MM.1S (cell line): ENCODE measurements around the gene ADAMTS2.

Experiments used
- EZH2 ChIP-seq: fragments of 300-600 bp; sonication (generic); optimal IDR thresholded peaks from 2 replicates; pipeline ENCODE3; 2017; ENCODE audit warnings: low read depth, mild to moderate bottlenecking, antibody characterized with exemption, low read length, mixed read lengths
- TF ChIP-seq, protein P1 (sequence below): fragments of 300-600 bp; sonication (generic); IDR thresholded peaks from 2 replicates; pipeline ENCODE4 v1.5.1; 2016; ENCODE audit warnings: antibody characterized with exemption, low read length, mixed read lengths

DNA sequence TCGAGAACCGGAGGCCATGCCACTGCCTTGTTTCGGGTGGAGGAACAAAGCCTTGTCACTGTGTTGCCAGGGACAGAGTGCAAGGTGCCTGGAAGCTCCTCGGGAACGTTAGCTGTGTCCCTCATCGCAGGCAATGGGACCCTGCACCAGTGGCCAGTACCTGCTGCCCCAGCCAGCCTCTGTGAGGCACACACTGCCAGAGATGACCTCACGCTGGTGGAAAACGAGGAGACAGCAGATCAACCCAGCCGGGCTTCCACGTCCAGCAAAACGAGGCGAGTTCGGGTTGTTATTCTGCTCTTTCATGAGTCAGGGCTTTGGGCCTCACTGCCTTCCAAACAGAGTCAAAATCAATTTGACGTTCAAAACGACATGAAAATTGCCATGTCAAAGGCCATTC, 104.1 kb downstream of the ADAMTS2 start:
- no peak for TF ChIP-seq EZH2
- TF ChIP-seq, protein P1, sequence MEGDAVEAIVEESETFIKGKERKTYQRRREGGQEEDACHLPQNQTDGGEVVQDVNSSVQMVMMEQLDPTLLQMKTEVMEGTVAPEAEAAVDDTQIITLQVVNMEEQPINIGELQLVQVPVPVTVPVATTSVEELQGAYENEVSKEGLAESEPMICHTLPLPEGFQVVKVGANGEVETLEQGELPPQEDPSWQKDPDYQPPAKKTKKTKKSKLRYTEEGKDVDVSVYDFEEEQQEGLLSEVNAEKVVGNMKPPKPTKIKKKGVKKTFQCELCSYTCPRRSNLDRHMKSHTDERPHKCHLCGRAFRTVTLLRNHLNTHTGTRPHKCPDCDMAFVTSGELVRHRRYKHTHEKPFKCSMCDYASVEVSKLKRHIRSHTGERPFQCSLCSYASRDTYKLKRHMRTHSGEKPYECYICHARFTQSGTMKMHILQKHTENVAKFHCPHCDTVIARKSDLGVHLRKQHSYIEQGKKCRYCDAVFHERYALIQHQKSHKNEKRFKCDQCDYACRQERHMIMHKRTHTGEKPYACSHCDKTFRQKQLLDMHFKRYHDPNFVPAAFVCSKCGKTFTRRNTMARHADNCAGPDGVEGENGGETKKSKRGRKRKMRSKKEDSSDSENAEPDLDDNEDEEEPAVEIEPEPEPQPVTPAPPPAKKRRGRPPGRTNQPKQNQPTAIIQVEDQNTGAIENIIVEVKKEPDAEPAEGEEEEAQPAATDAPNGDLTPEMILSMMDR: no peak
